Measurements from ENCODE around the gene ABCB6.

DNA sequence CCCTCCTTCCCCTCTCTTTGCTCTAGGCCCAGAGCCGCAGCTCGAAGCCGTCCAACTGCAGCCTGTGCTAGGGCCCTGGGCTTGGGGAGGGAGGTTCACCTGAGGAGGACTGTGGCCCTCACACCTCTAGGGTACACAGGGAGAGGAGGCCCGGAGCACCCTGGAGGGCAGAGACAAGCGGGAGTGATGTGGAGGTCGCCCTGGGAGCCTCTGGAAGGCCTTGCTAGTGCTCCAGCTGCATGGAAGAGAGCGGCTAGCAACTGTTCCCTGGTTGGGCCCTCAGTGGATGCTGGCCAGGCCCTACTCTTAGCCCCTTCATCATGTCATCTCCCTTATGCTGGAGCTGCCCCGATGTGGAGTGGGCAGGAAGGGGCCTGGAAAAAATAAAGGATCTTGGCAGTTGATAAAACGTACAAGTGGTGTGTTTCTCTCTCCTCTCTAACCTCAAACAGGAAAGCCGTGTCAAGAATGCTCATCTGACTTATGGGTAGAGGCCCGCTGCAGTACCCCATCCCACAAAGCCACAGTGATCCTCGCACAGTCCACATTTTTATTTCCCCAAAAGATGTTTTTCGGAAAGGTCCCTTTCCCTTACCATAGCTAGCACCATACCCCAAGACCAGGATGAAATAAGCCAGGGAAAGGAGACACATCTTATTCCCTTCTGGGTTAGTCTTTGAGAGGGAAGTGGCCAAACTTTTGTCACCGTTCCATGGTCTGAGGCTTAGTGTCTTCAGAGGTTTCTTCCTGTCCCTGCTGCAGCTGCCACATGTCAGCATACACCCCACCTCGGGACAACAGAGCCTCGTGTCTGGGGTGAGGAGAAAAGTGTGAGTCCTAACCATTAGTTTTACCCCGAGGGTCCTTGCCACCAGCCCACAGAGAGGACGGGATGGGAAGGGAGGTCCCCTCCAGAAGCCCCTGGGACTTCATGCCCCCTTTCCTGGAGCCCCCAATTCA, 9.2 kb downstream of the ABCB6 start:
- TF ChIP-seq CTCF (IDR thresholded peaks at IDR 0.05) (no peak), EP300 (IDR thresholded peaks at IDR 0.05) (no peak)

Data from tibial nerve (tissue), 4 donors.